ENCODE measurements around the gene KCNJ14.

Gene KCNJ14

DNA sequence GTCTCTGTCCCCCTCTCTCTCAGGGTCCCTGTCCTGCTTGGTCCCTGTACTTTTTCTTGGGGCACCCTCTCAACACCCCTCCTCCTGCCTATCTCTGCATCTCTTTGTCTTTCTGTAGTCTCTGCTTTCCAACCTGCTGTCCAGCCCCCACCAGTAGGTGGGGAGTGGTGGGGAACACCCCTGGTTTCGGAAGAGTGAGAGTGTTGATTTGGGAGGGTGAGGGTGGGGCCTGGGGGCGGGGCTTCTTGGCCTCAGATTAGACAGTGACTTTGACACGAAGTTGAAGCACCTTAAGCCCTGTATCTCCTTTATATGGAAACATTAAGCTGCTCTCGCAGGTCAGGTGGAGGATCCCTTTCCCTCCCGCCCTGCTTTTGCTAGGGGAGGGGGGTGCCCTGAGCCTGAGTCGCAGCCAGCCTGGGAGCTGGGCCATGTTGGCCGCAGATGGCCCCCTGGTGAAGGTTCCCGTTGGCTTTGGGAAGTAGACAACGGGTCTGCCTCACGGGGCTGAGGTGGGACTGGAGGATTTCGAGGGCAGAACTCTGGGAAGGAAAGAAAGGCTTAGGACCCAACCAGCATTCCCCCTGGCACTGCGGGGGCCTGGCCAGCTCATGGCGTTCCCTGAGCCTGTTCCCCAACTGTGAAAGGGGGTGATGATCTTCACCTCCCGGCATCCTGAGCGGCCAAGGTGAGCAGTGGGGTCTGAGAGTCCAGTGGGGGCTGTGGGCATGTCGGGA lies at the start of gene KCNJ14:
Gene KCNJ14, plus strand, starts transcription at position 404 of the 737 bp plus-strand sequence. CDS start 6,151 bp downstream, outside the sequence.
- DNase-seq: no peak

GRCh38 chr19:48405850-48406249 lies 49.5 kb upstream of the KCNJ14 start:
- DNase-seq: no peak

DNA sequence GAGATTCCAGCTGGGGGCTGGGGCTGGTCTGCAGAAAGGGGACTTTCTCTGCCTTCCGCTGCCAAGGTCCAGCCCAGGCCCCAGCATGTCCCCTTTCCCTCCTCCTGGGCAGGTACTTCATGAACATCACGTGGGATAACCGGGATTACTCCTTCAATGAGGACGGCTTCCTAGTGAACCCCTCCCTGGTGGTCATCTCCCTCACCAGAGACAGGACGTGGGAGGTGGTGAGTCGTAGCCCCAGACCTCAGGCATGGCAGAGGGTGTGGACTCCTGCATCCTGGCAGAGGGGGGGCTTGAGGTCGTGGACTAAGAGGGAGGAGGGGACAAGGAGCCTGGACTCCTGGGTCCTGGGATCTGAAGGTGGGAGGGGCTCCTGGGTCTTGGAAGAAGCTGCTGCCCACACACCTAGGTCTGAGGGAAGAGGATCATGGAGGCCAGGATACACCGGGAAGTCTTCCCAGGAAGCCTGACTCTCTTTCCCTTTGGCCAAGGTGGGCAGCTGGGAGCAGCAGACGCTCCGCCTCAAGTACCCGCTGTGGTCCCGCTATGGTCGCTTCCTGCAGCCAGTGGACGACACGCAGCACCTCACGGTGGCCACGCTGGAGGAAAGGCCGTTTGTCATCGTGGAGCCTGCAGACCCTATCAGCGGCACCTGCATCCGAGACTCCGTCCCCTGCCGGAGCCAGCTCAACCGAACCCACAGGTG lies 41.3 kb upstream of the KCNJ14 start:
- DNase-seq: peak in 1 of 2 experiments; percentile 36

GRCh38 chr19:48415395-48415794 lies 40.0 kb upstream of the KCNJ14 start:
- DNase-seq: peak; percentile 60 to 96

GRCh38 chr19:48415806-48416221 lies 39.6 kb upstream of the KCNJ14 start:
- DNase-seq: no peak

- DNase-seq: no peak
Observed at GRCh38 chr19:48417421-48417820, 38.0 kb upstream of the KCNJ14 start.

DNA sequence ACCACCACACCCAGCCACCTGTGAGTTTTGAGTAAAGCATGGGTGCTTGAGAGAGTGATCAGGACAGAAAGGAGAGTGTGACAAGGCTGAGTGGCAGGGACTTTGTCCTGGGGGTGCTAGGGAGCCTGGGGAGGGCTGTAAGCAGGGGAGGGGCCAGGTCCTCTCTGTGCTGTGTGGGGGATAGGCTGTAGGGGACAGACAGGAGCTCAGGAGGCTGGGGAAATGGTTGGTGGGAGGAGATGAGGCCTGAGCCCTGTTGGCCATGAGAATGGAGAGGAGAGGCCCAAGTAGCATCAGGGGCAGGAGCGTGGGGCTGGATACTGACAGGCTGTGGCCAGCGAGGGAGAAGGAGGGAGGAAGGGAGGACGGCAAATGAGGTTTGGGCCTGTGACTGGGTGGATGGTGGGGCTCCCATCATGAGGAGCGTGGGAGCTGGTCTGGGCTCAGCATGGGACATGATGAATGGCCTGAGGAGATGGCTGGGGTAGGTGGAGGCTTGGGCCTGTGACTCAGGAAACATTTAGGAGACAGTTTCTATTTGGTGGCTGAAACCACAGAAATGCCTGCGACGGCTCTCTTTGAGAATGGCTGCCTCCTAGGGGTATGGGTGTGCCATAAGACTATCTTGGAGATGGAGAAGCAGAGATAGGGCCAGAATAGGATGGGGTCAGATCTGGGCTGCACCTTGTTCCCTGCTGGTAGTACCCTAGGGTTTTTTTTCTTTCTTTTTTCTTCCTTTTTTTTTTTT lies 36.9 kb upstream of the KCNJ14 start:
- DNase-seq: no peak

- DNase-seq: peak in 1 of 2 experiments; percentile 57
Observed at GRCh38 chr19:48419158-48419920, 36.0 kb upstream of the KCNJ14 start.

- DNase-seq: no peak
Observed at GRCh38 chr19:48421548-48421947, 33.8 kb upstream of the KCNJ14 start.

DNA sequence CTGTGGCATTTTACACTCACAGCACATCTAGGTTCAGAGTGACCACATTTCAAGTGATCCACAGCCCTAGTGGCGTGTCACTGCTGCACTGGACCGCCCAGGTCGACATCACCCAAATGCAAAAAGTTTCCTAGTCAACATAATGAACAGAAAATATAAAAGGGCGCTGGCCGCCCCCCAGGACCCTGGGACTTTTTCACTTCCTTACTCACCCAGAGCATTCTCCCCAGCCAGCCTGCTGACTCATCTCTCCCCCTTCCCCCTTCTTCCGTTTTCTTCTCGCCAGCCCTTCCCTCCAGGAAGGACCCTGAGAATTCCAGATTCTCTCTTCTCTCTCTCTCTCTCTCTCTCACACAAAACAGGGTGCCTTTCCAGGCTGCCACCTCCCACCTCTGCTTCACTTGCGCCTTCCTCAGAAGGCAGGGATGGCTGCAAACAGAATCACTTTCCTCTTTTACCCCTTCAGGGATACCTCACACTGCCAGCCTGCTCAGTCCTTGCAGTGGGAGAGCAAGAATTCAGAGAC lies 30.6 kb upstream of the KCNJ14 start:
- DNase-seq: no peak

DNA sequence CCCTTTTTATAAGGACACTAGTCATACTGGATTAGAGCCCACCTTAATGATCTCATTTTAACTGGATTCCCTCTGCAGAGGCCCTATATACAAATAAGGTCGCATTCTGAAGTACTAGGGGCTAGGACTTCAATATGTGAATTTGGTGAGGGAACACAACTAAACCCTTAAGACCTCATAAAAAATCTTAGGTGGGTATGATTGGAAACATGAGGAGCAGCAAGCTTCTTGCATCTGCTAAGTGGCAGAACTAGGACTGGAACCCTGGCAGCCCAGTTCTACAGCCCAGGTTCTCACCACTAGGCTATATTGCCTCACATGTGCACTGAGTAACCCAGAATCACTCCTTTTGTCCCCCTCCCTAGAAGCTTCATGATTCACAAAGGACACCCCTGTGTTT lies 26.7 kb upstream of the KCNJ14 start:
- no peak for DNase-seq

GRCh38 chr19:48433337-48433736 lies 22.0 kb upstream of the KCNJ14 start:
- DNase-seq: no peak

- no peak for DNase-seq
Observed at GRCh38 chr19:48436586-48436985, 18.8 kb upstream of the KCNJ14 start.

GRCh38 chr19:48441360-48442050 lies 13.9 kb upstream of the KCNJ14 start:
- DNase-seq: no peak

GRCh38 chr19:48442116-48443035 lies 13.0 kb upstream of the KCNJ14 start:
- DNase-seq: no peak

DNA sequence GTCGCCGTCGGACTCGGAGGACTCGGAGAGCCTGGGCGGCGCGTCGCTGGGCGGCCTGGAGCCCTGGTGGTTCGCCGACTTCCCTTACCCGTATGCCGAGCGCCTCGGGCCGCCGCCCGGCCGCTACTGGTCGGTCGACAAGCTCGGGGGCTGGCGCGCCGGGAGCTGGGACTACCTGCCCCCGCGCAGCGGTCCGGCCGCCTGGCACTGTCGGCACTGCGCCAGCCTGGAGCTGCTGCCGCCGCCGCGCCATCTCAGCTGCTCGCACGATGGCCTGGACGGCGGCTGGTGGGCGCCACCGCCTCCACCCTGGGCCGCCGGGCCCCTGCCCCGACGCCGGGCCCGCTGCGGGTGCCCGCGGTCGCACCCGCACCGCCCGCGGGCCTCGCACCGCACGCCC lies 12.1 kb upstream of the KCNJ14 start:
- DNase-seq: peak in 1 of 2 experiments; percentile 49

- DNase-seq: no peak
Observed at GRCh38 chr19:48443731-48444128, 11.6 kb upstream of the KCNJ14 start.

DNA sequence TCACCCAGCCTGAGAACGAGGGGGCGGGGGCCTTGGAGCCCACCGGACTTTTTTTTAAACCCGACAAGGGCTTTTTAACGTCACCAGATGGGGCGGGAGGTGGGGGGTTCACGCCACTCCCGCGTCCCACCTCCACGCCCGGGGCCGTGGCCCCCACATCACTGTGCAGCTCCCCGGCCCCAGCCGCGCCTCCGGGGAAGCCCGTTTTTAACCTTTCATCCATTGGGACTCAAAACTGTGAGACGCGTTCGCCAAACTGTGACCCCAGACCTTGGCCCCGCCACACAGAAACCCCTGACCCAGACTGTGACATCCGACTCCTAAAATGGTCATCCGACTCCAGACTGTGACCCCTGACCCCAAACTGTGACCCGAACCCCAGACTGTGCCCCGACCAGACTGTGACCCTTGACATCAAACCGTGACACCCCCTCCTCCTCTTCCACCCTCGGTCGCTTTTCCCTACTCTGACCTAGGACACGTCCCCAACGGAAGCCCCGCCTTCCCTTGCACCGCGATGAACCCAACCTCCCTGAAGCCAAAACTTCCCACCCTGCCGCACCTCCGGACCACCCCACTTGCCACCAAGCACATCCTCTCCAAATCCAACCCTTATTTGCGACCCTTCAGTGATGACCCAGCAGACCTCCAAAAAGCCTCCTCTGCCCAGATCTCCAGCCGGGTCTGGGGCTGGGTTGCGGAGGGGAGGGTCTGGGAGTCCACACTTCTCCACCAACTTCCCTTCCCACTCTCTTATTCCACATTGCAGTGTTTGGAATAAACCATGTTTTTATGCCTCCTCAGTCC lies 11.0 kb upstream of the KCNJ14 start:
- peak in 1 of 2 experiments; percentile 47 for DNase-seq

DNA sequence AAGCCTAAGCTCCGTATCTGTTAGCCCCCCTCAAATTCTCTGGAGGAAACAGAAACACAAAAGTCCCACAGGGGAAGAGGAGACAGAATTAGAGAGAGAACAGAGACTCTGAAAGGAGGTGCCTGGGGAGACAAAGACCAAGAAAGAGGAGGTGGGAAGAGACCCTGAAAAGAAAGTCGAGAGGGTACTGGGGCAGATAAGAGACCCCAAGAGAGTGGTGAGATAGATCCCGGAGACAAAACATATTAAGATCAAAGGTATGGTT lies 10.5 kb upstream of the KCNJ14 start:
- peak in 1 of 2 experiments; percentile 49 for DNase-seq

DNA sequence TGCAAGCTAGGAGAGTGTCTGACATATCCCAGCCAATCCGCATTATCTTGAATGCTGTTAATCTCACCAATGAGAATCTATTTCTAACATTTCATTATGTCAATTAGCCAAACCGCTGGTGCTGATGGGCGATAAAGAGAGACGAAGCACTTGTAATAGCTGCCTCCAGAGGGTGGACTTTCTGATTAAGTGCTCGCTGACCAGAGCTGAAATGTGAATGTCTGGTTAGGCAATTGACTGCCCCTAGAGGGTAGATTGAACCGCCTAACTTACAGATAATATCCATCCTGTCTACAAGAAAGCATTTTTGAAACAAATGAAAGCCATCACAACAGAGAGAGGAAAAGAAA lies 10.1 kb upstream of the KCNJ14 start:
- DNase-seq: peak; percentile 91 to 94
